ENCODE data around the gene SPSB2. TPM values are rescaled to one million over a fixed set of nuclear protein-coding genes. Genes with fewer than 3 reads are reported as not detected.
A peak's percentile ranks its signal among the peaks of the same experiment; 100 is the strongest.

SPSB2 gene
- total RNA-seq, 4 donors from 2014 or later: 4.3 to 15.8 (median 7.9) TPM

GRCh38 chr12:6851153-6851920 is 21.8 kb downstream of the SPSB2 start, which contains the start of gene CDCA3:
Gene CDCA3 (minus strand): TSS chr12:6851286. CDS start chr12:6850952, 334 bp downstream.
- Histone ChIP-seq H3K27ac (peak within 1 kb of the TSS; percentile 92 to 99 (median 97)), H3K4me3 (peak within 1 kb of the TSS; percentile 58 to 86 (median 71)), H3K27me3 (no peaks in the 10 kb centered on the region), H3K36me3 (peaks cover 8 to 45% (median 10%) of the 10 kb centered on the region in 3 donors), H3K9me3 (no peaks in the 10 kb centered on the region), H3K4me1 (peaks cover 11 to 29% (median 24%) of the 10 kb centered on the region in 3 donors)
- intact Hi-C loops (cut with DNase I): no loop called here
- TF ChIP-seq POLR2A (IDR thresholded peaks at IDR 0.05) (peak in 3 of 4 donors; percentile 59 to 81 (median 79)), CTCF (IDR thresholded peaks at IDR 0.05) (peak in 1 of 6 experiments; percentile 5)
- peak; percentile 92 for DNase-seq
- WGBS, 2 donors: 1% methylated on average over 19 to 25 of the region's 37 CpGs

- DNase-seq: no peak
- 0 to 29% methylated on average over 4 to 14 of the region's 16 CpGs for WGBS, 2 donors
- H3K27ac ChIP-seq: peak overlapping the region; percentile 92 to 99 (median 97)
These were observed 22.3 kb downstream of the SPSB2 start for GRCh38 chr12:6850796-6851152.

GRCh38 chr12:6849976-6850560 is 23.0 kb downstream of the SPSB2 start:
- intact Hi-C loops (cut with DNase I): no loop called here
- H3K9me3 ChIP-seq: no peaks in the 10 kb centered on the region
- peak overlapping the region in 3 of 4 donors; percentile 58 to 86 (median 83) for H3K4me3 ChIP-seq
- peak overlapping the region in 1 of 4 donors; percentile 99 for H3K27ac ChIP-seq
- peaks cover 11 to 29% (median 24%) of the 10 kb centered on the region in 3 donors for H3K4me1 ChIP-seq
- H3K27me3 ChIP-seq: no peaks in the 10 kb centered on the region
- TF ChIP-seq CTCF (IDR thresholded peaks at IDR 0.05) (no peak), POLR2A (IDR thresholded peaks at IDR 0.05) (no peak)
- H3K36me3 ChIP-seq: peaks cover 0 to 45% (median 0%) of the 10 kb centered on the region in 3 donors
- DNase-seq: no peak
- 71 to 82% methylated on average over 6 to 10 of the region's 10 CpGs for WGBS, 2 donors

More at GRCh38 chr12:6850796-6851152, 22.3 kb downstream of the SPSB2 start:
- H3K4me3 ChIP-seq: peak overlapping the region; percentile 58 to 86 (median 71)
- intact Hi-C loops (cut with DNase I): no loop called here
- H3K4me1 ChIP-seq: peaks cover 11 to 29% (median 24%) of the 10 kb centered on the region in 3 donors
- no peak for TF ChIP-seq CTCF (IDR thresholded peaks at IDR 0.05)
- no peak for TF ChIP-seq POLR2A (IDR thresholded peaks at IDR 0.05)
- H3K9me3 ChIP-seq: no peaks in the 10 kb centered on the region
- peaks cover 2 to 45% (median 4%) of the 10 kb centered on the region in 3 donors for H3K36me3 ChIP-seq
- no peaks in the 10 kb centered on the region for H3K27me3 ChIP-seq

GRCh38 chr12:6849427-6849826 is 23.7 kb downstream of the SPSB2 start:
- H3K27ac ChIP-seq: no peak overlapping the region
- H3K4me1 ChIP-seq: peaks cover 11 to 29% (median 24%) of the 10 kb centered on the region in 3 donors
- 92 to 100% methylated on average over 1 to 2 of the region's 2 CpGs for WGBS, 2 donors
- no peak overlapping the region for H3K4me3 ChIP-seq
- no peak for DNase-seq
- peaks cover 0 to 43% (median 0%) of the 10 kb centered on the region in 3 donors for H3K36me3 ChIP-seq
- intact Hi-C loops (cut with DNase I): no loop called here
- no peaks in the 10 kb centered on the region for H3K9me3 ChIP-seq
- no peaks in the 10 kb centered on the region for H3K27me3 ChIP-seq
- TF ChIP-seq CTCF (IDR thresholded peaks at IDR 0.05): no peak
- no peak for TF ChIP-seq POLR2A (IDR thresholded peaks at IDR 0.05)

GRCh38 chr12:6847676-6848075 is 25.4 kb downstream of the SPSB2 start:
- Histone ChIP-seq H3K4me3 (no peak overlapping the region), H3K36me3 (peaks cover 0 to 43% (median 0%) of the 10 kb centered on the region in 3 donors), H3K9me3 (no peaks in the 10 kb centered on the region), H3K27ac (no peak overlapping the region), H3K4me1 (peaks cover 11 to 14% (median 11%) of the 10 kb centered on the region in 3 donors), H3K27me3 (no peaks in the 10 kb centered on the region)
- no peak for DNase-seq
- no peak for TF ChIP-seq CTCF (IDR thresholded peaks at IDR 0.05)
- TF ChIP-seq POLR2A (IDR thresholded peaks at IDR 0.05): no peak
- intact Hi-C loops (cut with DNase I): no loop called here
- 87 to 90% methylated on average over 2 of the region's 2 CpGs for WGBS, 2 donors

Data from esophagus squamous epithelium (tissue), 5 donors.